A549 (cell line): ENCODE data around the gene CCDC77. TPM values are rescaled to one million over a fixed set of nuclear protein-coding genes. Genes with fewer than 3 reads are reported as not detected.
"Not testable (repeated sequence)": the region's sequence is repeated elsewhere in the genome, so short reads cannot be mapped to it uniquely, and the experiment has no call there.

Source experiments
- ATAC-seq, 2 experiments: fragments of 200-7000 bp in 1 of 2; fragments of >200 bp in 1 of 2; cut with Nextera tagmentation in 1 of 2; cut with Tn5 transposase in 1 of 2; 3 replicates each; pipeline versions ENCODE4 v1.8.0 to v1.9.1; 2018 to 2020; ENCODE audit warnings: mild to moderate bottlenecking in 1 of 2, moderate library complexity in 1 of 2
- CTCF ChIA-PET: fragments of 300-600 bp; sonication (Branson Sonifier 250); formaldehyde crosslinking; extraction: SDS; loops from one replicate; lab custom pipeline; 2021; ENCODE audit warnings: antibody characterized with exemption, inconsistent platforms; lab: Yijun Ruan, JAX
- POLR2A ChIA-PET: fragments of 350-600 bp; formaldehyde crosslinking; extraction: SDS; loops from one replicate; lab custom pipeline; 2021; ENCODE audit warnings: antibody characterized with exemption, inconsistent platforms; lab: Yijun Ruan, JAX
- DNase-seq, 2 experiments: peaks; one replicate each; pipeline versions ENCODE4 v3.0.0 to v3.0.0-alpha.2; 2011 to 2016; ENCODE audit warnings: low read depth in 1 of 2, low spot score in 1 of 2
- FAIRE-seq: peaks from 2 replicates; lab custom pipeline; 2011; peaks lifted over from hg19 to GRCh38; lab: Jason Lieb, UNC
- H3K27ac ChIP-seq, 2 experiments: fragments of >200 bp; sonication (Bioruptor Twin); formaldehyde crosslinking; 3 replicates each; pipeline ENCODE4 v1.5.1; 2016 to 2017
- H3K4me1 ChIP-seq: fragments of >200 bp; sonication (Bioruptor Twin); formaldehyde crosslinking; 3 replicates; pipeline ENCODE4 v1.6.1; 2016
- H3K4me2 ChIP-seq: fragments of >200 bp; sonication (Bioruptor Twin); formaldehyde crosslinking; 3 replicates; pipeline ENCODE4 v1.6.1; 2016
- H3K4me3 ChIP-seq: fragments of >200 bp; sonication (Bioruptor Twin); formaldehyde crosslinking; 3 replicates; pipeline ENCODE4 v1.5.1; 2016
- H3K9me3 ChIP-seq: fragments of >200 bp; sonication (Bioruptor Twin); formaldehyde crosslinking; 3 replicates; pipeline ENCODE4 v1.6.1; 2016
- BCL3 ChIP-seq: fragments of >200 bp; sonication (Bioruptor Twin); formaldehyde crosslinking; IDR thresholded peaks from 3 replicates; pipeline ENCODE4 v1.6.1; 2016
- CBX2 ChIP-seq: fragments of 200-600 bp; sonication (generic); IDR thresholded peaks from 2 replicates; pipeline ENCODE4 v1.6.1; 2016; ENCODE audit warnings: low read depth, mild to moderate bottlenecking, borderline replicate concordance
- CHD2 ChIP-seq: fragments of 150-350 bp; IDR thresholded peaks from 2 replicates; pipeline ENCODE4 v1.6.1; 2014; ENCODE audit warnings: low read length; ENCODE audit not compliant: partially characterized antibody
- CHD4 ChIP-seq: fragments of 200-600 bp; sonication (generic); IDR thresholded peaks from 2 replicates; pipeline ENCODE4 v1.6.1; 2016; ENCODE audit warnings: antibody characterized with exemption, mild to moderate bottlenecking, borderline replicate concordance
- EHF ChIP-seq: fragments of 250-450 bp; sonication (Bioruptor Pico); IDR thresholded peaks from 2 replicates; pipeline ENCODE4 v1.5.0; 2020; ENCODE audit warnings: mild to moderate bottlenecking
- GATA3 ChIP-seq: IDR thresholded peaks from 2 replicates; pipeline ENCODE4 v1.6.1; 2012; ENCODE audit warnings: borderline replicate concordance
- HMGXB4 ChIP-seq: fragments of 250-450 bp; sonication (Bioruptor Pico); IDR thresholded peaks from 2 replicates; pipeline ENCODE4 v1.5.0; 2021; ENCODE audit warnings: mild to moderate bottlenecking, moderate library complexity, borderline replicate concordance
- HOXB5 ChIP-seq: fragments of 250-450 bp; sonication (Bioruptor Pico); IDR thresholded peaks from 2 replicates; pipeline ENCODE4 v1.5.0; 2020; ENCODE audit warnings: mild to moderate bottlenecking, moderate library complexity
- JUNB ChIP-seq: fragments of >200 bp; sonication (Bioruptor Twin); formaldehyde crosslinking; IDR thresholded peaks from 2 replicates; pipeline ENCODE4 v1.6.1; 2016
- KDM1A ChIP-seq: fragments of 200-600 bp; sonication (generic); IDR thresholded peaks from 2 replicates; pipeline ENCODE4 v1.6.1; 2016; ENCODE audit warnings: low read depth, mild to moderate bottlenecking
- MAFK ChIP-seq: fragments of 450-650 bp; IDR thresholded peaks from 2 replicates; pipeline ENCODE4 v1.6.1; 2014; ENCODE audit not compliant: partially characterized antibody
- NFE2L2 ChIP-seq: fragments of 150-350 bp; conservative IDR thresholded peaks from 2 replicates; pipeline ENCODE4 v1.6.1; 2014; ENCODE audit warnings: low read length
- POLR2A ChIP-seq: IDR thresholded peaks from 2 replicates; pipeline ENCODE4 v1.6.1; 2012; ENCODE audit warnings: mild to moderate bottlenecking, low read length
- RARB ChIP-seq: fragments of 250-450 bp; sonication (Bioruptor Pico); IDR thresholded peaks from 2 replicates; pipeline ENCODE4 v1.8.0; 2021; ENCODE audit warnings: mild to moderate bottlenecking, moderate library complexity
- RNF2 ChIP-seq: fragments of 200-600 bp; sonication (generic); IDR thresholded peaks from 2 replicates; pipeline ENCODE4 v1.6.1; 2016; ENCODE audit warnings: low read depth, mild to moderate bottlenecking, antibody characterized with exemption, moderate library complexity, borderline replicate concordance
- SREBF2 ChIP-seq: fragments of 450-650 bp; IDR thresholded peaks from 2 replicates; pipeline ENCODE4 v1.6.1; 2014; ENCODE audit warnings: mild to moderate bottlenecking, moderate library complexity
- ZNF302 ChIP-seq: fragments of 250-450 bp; sonication (Bioruptor Pico); IDR thresholded peaks from 2 replicates; pipeline ENCODE4 v1.9.0; 2021; ENCODE audit warnings: inconsistent platforms, mild to moderate bottlenecking, moderate library complexity
- WGBS: methylation state at CpG from one replicate; pipeline ENCODE4 v1.1.6; 2017; ENCODE audit errors: missing lambda C conversion rate; 5-methylcytosine and 5-hydroxymethylcytosine counted together
- polyA plus RNA-seq, 4 experiments: library from polyadenylated mRNA; depleted of rRNA in 3 of 4; stranded (reverse); fragments of >200 nt; fragmentation: RNase III in 1 of 4; extraction: RNeasy Plus Mini Kit Qiagen cat#74134 plus additional on column Dnase treatment in 1 of 4; gene quantifications; 2 replicates in 3 of 4; 3 replicates in 1 of 4; pipeline ENCODE4 v1.2.3, GENCODE V29; 2011 to 2017

Gene CCDC77
- polyA plus RNA-seq, 2 of the 4 experiments (the other 2 are of a cell fraction): 15.4 to 23.1 TPM

GRCh38 chr12:414859-415258, 13.4 kb downstream of the CCDC77 start:
- 86% methylated on average over 2 of the region's 2 CpGs for WGBS
- TF ChIP-seq ZNF302 (no peak), CHD4 (no peak), SREBF2 (no peak), RNF2 (no peak), KDM1A (no peak), CBX2 (no peak), CHD2 (no peak), NFE2L2 (no peak)
- ChIA-PET CTCF (no interaction called here), POLR2A (no interaction called here)
- ATAC-seq (no peak), DNase-seq (no peak), FAIRE-seq (no peak)
- Histone ChIP-seq H3K4me2 (no peak overlapping the region), H3K27ac (no peak overlapping the region), H3K4me1 (no peaks in the 10 kb centered on the region), H3K9me3 (no peaks in the 10 kb centered on the region), H3K4me3 (no peak overlapping the region)

GRCh38 chr12:418432-418831, 17.0 kb downstream of the CCDC77 start:
- FAIRE-seq: no peak
- no peak for DNase-seq
- WGBS: 92% methylated on average over 6 of the region's 6 CpGs
- H3K9me3 ChIP-seq: no peaks in the 10 kb centered on the region
- no peak overlapping the region for H3K4me3 ChIP-seq
- no peak overlapping the region for H3K27ac ChIP-seq
- H3K4me2 ChIP-seq: no peak overlapping the region
- H3K4me1 ChIP-seq: no peaks in the 10 kb centered on the region
- ChIA-PET CTCF (interaction anchor here (1.1 to 3.0 kb wide), 6 partner anchors 9 to 129 kb away, joined by 4 to 15 read pairs (median 6); partner anchors contain the start of gene CCDC77), POLR2A (interaction anchor here (0.6 to 1.1 kb wide), 2 partner anchors 9 to 28 kb away, joined by 3 read pairs; no protein-coding TSS in a partner anchor)
- no peak for ATAC-seq
- TF ChIP-seq JUNB (no peak), MAFK (peak; percentile 7)
- TF ChIP-seq, all 56 proteins: peak for 1

GRCh38 chr12:422526-422925, 21.1 kb downstream of the CCDC77 start:
- POLR2A ChIA-PET: no interaction called here
- TF ChIP-seq POLR2A (no peak), HOXB5 (CRISPR knock-in tag) (no peak), CBX2 (no peak), EHF (CRISPR knock-in tag) (no peak), GATA3 (no peak), BCL3 (no peak), RARB (CRISPR knock-in tag) (no peak), HMGXB4 (CRISPR knock-in tag) (no peak)
- CTCF ChIA-PET: interaction anchor here (0.7 to 11.9 kb wide), 4 partner anchors 20 to 527 kb away, joined by 3 to 110 read pairs (median 3); partner anchors contain the start of genes KDM5A and RAD52
- 97% methylated on average over 3 of the region's 3 CpGs for WGBS
- ATAC-seq (no peak), FAIRE-seq (no peak), DNase-seq (no peak)
- H3K4me1 ChIP-seq: no peaks in the 10 kb centered on the region
- no peaks in the 10 kb centered on the region for H3K9me3 ChIP-seq
- H3K27ac ChIP-seq: no peak overlapping the region
- H3K4me3 ChIP-seq: no peak overlapping the region
- no peak overlapping the region for H3K4me2 ChIP-seq

GRCh38 chr12:435737-436136, 34.3 kb downstream of the CCDC77 start:
- FAIRE-seq, ATAC-seq: not testable (repeated sequence)
- WGBS: 84% methylated on average over 2 of the region's 2 CpGs

More at GRCh38 chr12:435737-436136, 34.3 kb downstream of the CCDC77 start:
- H3K4me2 ChIP-seq, DNase-seq, H3K4me3 ChIP-seq, H3K27ac ChIP-seq, H3K4me1 ChIP-seq, H3K9me3 ChIP-seq: not testable (repeated sequence)
- CTCF ChIA-PET: interaction anchor here (0.6 to 1.0 kb wide), 2 partner anchors 26 to 48 kb away, joined by 3 read pairs; no protein-coding TSS in a partner anchor
- POLR2A ChIA-PET: interaction anchor here (0.7 kb wide), 1 partner anchor 514 kb away, joined by 7 read pairs; the partner anchor contains the start of gene RAD52
